Spinal cord (tissue), 10 donors: ENCODE measurements around the gene GABRG3. TPM values are rescaled to one million over a fixed set of nuclear protein-coding genes. Genes with fewer than 3 reads are reported as not detected.
A peak's percentile ranks its signal among the peaks of the same experiment; 100 is the strongest.

ENCODE experiments used
- DNase-seq, 6 donors: peaks; one replicate each; pipeline versions ENCODE4 v3.0.0 to v3.0.0-alpha.2; 2013 to 2015; ENCODE audit warnings: low spot score in 6 of 6, low read depth in 4 of 6
- H3K27ac ChIP-seq: one replicate; pipeline ENCODE4 v1.5.1; 2013; ENCODE audit warnings: low read depth, low read length, control low read depth
- H3K27me3 ChIP-seq: one replicate; pipeline ENCODE4 v1.6.1; 2013; ENCODE audit warnings: low read length; ENCODE audit not compliant: control insufficient read depth, insufficient read depth
- H3K36me3 ChIP-seq: one replicate; pipeline ENCODE4 v1.6.1; 2013; ENCODE audit warnings: low read length; ENCODE audit not compliant: control insufficient read depth, insufficient read depth
- H3K4me1 ChIP-seq: one replicate; pipeline ENCODE4 v1.6.1; 2013; ENCODE audit warnings: low read length; ENCODE audit not compliant: control insufficient read depth, insufficient read depth
- H3K4me3 ChIP-seq: one replicate; pipeline ENCODE4 v1.5.1; 2013; ENCODE audit warnings: low read depth, low read length, control low read depth
- H3K9me3 ChIP-seq: one replicate; pipeline ENCODE4 v1.6.1; 2013; ENCODE audit warnings: low read length; ENCODE audit not compliant: control insufficient read depth, insufficient read depth
- WGBS: methylation state at CpG from one replicate; pipeline ENCODE4 v1.1.5; 2013; ENCODE audit warnings: missing lambda C conversion rate; ENCODE audit not compliant: insufficient coverage; 5-methylcytosine and 5-hydroxymethylcytosine counted together
- polyA plus RNA-seq, 2 donors: library from polyadenylated mRNA; unstranded; fragments of 120-200 nt; gene quantifications; one replicate each; pipeline ENCODE4 v1.2.1, GENCODE V29; 2013; ENCODE audit not compliant: insufficient read length in 2 of 2
- total RNA-seq, 2 donors: library from RNA; depleted of rRNA in 1 of 2; stranded (reverse); fragments of 120-200 nt in 1 of 2; fragments of >200 nt in 1 of 2; gene quantifications; one replicate each; pipeline versions ENCODE4 v1.2.3 to v1.2.4, GENCODE V29; 2013 to 2014
- donor health status: healthy.

Gene GABRG3
- total and polyA plus RNA-seq, 4 donors = 5.7 to 23.7 (median 10.4) TPM

DNA sequence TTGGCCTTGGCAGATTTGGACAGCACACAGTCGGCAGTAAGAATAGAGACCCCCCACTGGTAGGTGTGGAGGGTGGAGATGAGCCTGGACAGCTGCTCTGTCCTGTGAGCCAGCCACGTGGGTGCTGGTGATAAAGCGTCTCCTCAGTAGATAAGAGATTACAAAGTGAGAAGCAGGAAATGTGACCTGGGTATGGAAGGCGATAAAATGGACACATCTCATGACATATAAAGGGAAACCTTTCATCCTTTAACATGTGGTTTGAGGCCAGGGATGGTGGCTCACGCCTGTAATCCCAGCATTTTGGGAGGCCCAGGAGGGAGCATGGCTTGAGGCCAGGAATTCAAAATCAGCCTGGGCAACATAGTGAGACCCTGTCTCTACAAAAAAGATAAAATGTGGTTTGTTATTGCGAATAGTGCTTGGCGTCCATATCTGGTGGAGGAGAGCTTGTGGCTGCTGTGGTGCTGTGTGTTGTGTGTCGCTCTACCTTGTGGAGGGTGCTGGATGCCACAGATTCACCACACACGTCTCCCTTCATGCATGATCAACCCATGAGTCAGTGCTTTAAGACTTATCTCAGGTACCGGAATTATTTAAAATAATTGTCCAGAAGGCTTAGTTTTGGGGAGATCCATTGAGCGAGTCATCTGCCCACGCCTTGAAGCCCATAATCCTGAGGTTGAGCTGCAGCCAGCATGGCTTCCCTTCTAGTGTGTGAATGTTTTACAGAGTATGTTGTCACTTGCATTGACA, 157.0 kb downstream of the GABRG3 start:
- 92% methylated on average over 5 of the region's 12 CpGs for WGBS
- no peak overlapping the region for H3K4me3 ChIP-seq
- no peak overlapping the region for H3K27ac ChIP-seq
- H3K9me3 ChIP-seq = no peaks in the 10 kb centered on the region
- H3K27me3 ChIP-seq = no peaks in the 10 kb centered on the region
- no peaks in the 10 kb centered on the region for H3K36me3 ChIP-seq
- no peak for DNase-seq
- peaks cover 13% of the 10 kb centered on the region for H3K4me1 ChIP-seq

- Histone ChIP-seq H3K36me3 (no peaks in the 10 kb centered on the region), H3K9me3 (no peaks in the 10 kb centered on the region), H3K4me3 (no peak overlapping the region), H3K27me3 (no peaks in the 10 kb centered on the region), H3K4me1 (no peaks in the 10 kb centered on the region), H3K27ac (no peak overlapping the region)
- DNase-seq = no peak
- WGBS = 83% methylated on average over 1 of the region's 2 CpGs
Measured at GRCh38 chr15:27133249-27133648, 162.3 kb downstream of the GABRG3 start.

- 89% methylated on average over 3 of the region's 4 CpGs for WGBS
- DNase-seq = no peak
- Histone ChIP-seq H3K9me3 (no peaks in the 10 kb centered on the region), H3K27me3 (no peaks in the 10 kb centered on the region), H3K4me1 (no peaks in the 10 kb centered on the region), H3K4me3 (no peak overlapping the region), H3K27ac (no peak overlapping the region), H3K36me3 (no peaks in the 10 kb centered on the region)
Measured at GRCh38 chr15:27134481-27134880, 163.5 kb downstream of the GABRG3 start.

- Histone ChIP-seq H3K27me3 (no peaks in the 10 kb centered on the region), H3K36me3 (no peaks in the 10 kb centered on the region), H3K9me3 (no peaks in the 10 kb centered on the region), H3K27ac (no peak overlapping the region), H3K4me3 (no peak overlapping the region), H3K4me1 (no peaks in the 10 kb centered on the region)
- no CpG with 5 or more reads among the region's 1 CpG for WGBS
- DNase-seq = peak in 1 of 6 donors; percentile 73
Measured at GRCh38 chr15:27135151-27135550, 164.2 kb downstream of the GABRG3 start.

GRCh38 chr15:27137127-27137526, 166.1 kb downstream of the GABRG3 start:
- Histone ChIP-seq H3K27me3 (no peaks in the 10 kb centered on the region), H3K36me3 (no peaks in the 10 kb centered on the region), H3K27ac (no peak overlapping the region), H3K4me1 (no peaks in the 10 kb centered on the region), H3K9me3 (no peaks in the 10 kb centered on the region), H3K4me3 (no peak overlapping the region)
- 68% methylated on average over 5 of the region's 5 CpGs for WGBS
- no peak for DNase-seq

GRCh38 chr15:27165590-27165989, 194.6 kb downstream of the GABRG3 start:
- DNase-seq = no peak
- no peak overlapping the region for H3K4me3 ChIP-seq
- no peak overlapping the region for H3K27ac ChIP-seq
- H3K27me3 ChIP-seq = no peaks in the 10 kb centered on the region
- WGBS = 100% methylated on average over 1 of the region's 1 CpG
- H3K36me3 ChIP-seq = no peaks in the 10 kb centered on the region
- H3K4me1 ChIP-seq = peaks cover 14% of the 10 kb centered on the region
- peaks cover 2% of the 10 kb centered on the region for H3K9me3 ChIP-seq

DNA sequence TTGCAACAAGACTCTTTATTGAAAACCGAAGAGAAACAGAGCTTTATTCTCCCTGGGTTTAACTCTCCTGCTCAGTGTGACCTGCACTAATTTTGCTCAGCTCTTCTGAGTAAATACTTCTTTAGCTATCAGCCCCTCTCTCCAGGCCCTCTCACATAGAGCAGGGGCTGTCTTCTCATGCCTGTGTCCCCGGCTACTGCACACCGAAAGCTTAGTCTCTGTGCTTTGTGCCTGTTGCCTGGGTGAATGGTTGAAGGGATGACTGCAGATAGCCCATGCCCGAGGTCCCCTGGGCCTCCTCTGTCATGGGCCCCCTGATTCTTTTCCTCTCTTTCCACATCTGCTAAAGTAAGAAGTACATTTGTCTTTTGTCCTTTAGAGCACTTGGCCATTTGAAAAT, 195.9 kb downstream of the GABRG3 start:
- Histone ChIP-seq H3K36me3 (no peaks in the 10 kb centered on the region), H3K4me3 (no peak overlapping the region), H3K9me3 (no peaks in the 10 kb centered on the region), H3K27me3 (no peaks in the 10 kb centered on the region), H3K27ac (no peak overlapping the region), H3K4me1 (peaks cover 14% of the 10 kb centered on the region)
- WGBS = 42% methylated on average over 1 of the region's 4 CpGs
- DNase-seq = no peak

GRCh38 chr15:27167738-27168137, 196.8 kb downstream of the GABRG3 start:
- WGBS = 98% methylated on average over 10 of the region's 10 CpGs
- H3K27ac ChIP-seq = no peak overlapping the region

GRCh38 chr15:27170851-27171250, 199.9 kb downstream of the GABRG3 start:
- no peak for DNase-seq
- H3K36me3 ChIP-seq = no peaks in the 10 kb centered on the region
- H3K4me3 ChIP-seq = no peak overlapping the region
- no peaks in the 10 kb centered on the region for H3K9me3 ChIP-seq
- WGBS = 88% methylated on average over 3 of the region's 4 CpGs
- no peak overlapping the region for H3K27ac ChIP-seq
- H3K4me1 ChIP-seq = peaks cover 26% of the 10 kb centered on the region
- H3K27me3 ChIP-seq = no peaks in the 10 kb centered on the region

More at GRCh38 chr15:27167738-27168137, 196.8 kb downstream of the GABRG3 start:
- no peaks in the 10 kb centered on the region for H3K27me3 ChIP-seq
- DNase-seq = no peak
- H3K4me1 ChIP-seq = peaks cover 21% of the 10 kb centered on the region
- H3K4me3 ChIP-seq = no peak overlapping the region
- H3K36me3 ChIP-seq = no peaks in the 10 kb centered on the region
- H3K9me3 ChIP-seq = no peaks in the 10 kb centered on the region

DNA sequence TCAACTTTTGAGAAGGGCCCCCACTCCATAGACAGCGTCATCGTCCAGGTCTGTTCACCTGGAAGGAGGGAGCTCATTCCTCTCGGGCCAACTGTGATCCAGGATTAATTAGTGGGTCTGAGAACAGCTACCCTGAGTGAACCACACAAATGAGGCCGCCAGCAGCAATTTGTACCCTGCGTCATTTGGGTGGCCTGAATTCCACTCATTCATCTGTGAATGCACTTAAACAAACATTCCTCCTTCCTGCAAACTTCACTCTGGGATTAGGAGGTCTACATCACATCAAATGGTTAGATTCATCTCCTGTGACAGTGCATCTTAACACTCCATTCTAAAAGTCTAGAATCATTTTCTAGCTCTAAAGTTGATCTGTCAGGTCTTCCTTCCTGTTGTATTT, 201.8 kb downstream of the GABRG3 start:
- Histone ChIP-seq H3K27me3 (no peaks in the 10 kb centered on the region), H3K9me3 (no peaks in the 10 kb centered on the region), H3K4me1 (peaks cover 12% of the 10 kb centered on the region), H3K36me3 (no peaks in the 10 kb centered on the region), H3K27ac (no peak overlapping the region), H3K4me3 (no peak overlapping the region)
- no peak for DNase-seq
- 61% methylated on average over 4 of the region's 5 CpGs for WGBS
